Activated CD4-positive, alpha-beta T cell treated with anti-CD3 and anti-CD28 coated beads for 4 hours (primary cell): ENCODE results near the gene AMH.
A peak's percentile ranks its signal among the peaks of the same experiment; 100 is the strongest.

Experiments
- DNase-seq, 2 donors: peaks; one replicate each; pipeline ENCODE4 v3.0.0-alpha.2; 2020

The AMH gene

DNA sequence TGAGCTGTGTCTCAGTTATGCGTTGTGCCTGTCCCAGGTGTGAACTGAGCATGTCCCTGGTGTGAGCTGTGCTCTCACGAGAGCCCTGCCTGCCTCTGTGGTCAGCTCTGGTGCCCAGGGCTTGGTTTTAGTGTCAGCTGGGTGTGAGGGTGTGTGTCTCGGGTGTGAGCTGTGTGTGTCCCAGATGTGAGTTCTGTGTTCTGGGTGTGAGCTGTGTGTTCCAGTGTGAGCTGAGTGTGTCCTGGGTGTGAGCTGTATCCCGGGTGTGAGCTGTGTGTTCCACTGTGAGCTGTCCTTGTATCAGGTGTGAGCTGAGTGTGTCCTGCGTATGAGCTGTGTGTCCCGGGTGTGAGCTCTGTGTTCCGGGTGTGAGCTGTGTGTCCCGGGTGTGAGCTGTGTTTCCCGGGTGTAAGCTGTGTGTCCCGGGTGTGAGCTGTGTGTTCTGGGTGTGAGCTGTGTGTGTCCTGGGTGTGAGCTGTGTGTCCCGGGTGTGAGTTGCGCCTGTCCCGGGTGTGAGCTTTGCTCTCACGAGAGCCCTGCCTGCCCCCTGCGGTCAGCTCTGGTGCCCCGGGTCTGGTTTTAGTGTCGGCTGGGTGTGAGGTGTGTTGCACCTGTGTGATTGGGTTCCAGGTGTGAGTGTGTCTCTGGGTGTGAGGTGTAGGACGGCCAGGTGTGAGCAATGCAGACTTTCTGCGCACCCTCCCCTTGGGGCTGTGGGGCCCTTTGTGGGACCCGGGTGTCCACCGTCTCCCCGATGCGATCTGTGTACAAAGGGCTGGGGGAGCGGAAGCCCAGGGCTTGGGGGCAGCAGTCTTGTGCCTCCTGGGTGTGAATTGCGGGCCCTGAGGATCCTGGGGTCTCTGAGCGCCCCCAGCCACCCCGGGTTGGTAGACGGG is 39.9 kb downstream of the AMH start:
- no peak for DNase-seq

DNA sequence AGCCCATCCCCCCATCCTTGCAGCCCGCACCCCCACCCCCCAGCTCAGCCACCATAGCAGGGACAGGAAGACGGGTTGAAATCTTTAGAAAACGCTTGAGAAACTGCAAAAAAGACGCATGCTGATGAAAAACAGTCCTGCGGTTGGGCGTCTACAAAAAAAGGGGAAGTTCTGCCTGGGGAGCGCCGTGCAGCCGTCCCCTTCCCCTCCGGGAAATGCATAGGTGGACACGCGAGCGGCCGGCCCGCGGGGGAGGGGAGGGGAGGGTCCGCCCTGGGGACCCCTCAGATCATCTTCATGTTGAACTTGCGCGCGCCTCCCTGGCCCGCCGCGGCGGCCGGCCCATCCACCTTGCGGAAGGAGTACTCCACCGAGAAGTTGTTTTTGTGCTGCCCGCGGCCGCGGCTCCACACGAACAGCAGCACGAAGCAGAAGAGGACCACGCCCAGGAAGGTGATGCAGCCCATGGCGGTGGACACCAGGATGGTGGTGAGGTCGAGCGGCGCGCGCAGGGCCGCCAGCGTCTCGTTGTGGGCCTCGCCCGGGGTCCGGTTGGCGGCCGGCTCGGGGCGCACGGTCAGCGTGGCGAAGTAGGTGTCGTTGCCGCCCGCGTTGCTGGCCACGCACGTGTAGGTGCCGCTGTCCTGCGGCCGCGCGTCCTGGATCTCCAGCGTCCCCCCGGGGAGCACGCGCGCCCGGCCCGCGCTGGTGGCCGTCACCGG is 40.8 kb downstream of the AMH start:
- peak; percentile 22 to 43 for DNase-seq

DNA sequence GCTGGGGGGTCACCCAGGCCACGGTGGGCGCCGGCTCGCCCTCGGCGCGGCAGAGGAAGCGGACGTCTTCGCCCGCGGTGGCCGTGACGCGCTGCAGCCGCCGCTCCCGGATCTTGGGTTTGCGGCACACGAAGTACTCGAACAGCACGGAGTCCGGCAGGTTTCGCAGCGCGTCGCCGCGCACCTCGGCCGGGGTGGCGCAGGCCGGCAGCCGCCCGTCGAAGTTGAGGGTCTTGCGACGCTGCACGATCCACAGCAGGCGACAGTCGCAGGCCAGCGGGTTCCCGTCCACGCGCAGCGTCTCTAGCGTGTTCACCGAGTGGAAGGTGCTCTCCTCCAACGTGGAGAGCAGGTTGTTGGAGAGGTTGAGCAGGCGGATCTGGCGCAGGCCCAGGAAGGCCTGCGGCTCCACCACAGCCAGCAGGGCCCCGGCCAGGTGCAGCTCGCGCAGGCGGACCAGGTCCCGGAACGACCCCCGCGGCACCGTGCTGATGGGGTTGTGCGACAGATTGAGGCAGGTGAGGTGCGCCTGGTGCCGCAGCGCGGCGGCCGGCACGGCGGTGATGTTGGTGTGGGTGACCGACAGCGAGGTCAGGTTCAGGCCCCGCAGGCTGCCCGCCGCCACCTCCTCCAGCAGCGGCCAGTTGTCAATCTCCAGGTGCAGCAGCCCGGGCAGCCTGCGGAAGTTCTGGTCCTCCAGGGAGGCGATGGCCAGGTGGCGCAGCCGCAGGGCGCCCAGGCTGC is 41.5 kb downstream of the AMH start:
- no peak for DNase-seq

DNA sequence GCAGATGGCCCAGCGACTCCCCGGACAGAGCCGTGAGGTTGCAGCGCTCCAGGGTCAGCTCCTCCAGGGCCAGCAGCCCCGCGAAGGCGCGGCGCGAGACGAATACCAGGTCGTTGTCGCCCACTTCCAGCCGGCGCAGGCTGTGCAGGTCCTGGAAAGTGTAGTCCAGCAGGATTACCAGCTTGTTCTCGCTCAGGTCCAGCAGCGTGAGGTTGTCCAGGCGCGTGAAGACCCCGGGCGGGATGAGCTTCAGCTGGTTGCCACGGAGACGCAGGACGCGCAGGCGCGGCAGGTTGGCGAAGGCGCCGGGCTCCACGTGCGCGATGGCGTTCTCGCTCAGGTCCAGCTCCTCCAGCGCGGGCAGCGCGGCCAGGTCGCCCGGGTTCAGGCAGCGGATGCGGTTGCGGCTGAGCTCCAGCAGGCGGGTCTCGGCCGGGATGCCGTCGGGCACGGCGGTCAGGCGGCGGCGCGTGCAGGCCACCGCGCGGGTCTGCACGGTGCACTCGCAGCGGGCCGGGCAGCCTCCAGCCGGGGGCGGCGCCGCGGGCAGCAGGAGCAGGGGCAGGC is 42.1 kb downstream of the AMH start:
- no peak for DNase-seq

DNA sequence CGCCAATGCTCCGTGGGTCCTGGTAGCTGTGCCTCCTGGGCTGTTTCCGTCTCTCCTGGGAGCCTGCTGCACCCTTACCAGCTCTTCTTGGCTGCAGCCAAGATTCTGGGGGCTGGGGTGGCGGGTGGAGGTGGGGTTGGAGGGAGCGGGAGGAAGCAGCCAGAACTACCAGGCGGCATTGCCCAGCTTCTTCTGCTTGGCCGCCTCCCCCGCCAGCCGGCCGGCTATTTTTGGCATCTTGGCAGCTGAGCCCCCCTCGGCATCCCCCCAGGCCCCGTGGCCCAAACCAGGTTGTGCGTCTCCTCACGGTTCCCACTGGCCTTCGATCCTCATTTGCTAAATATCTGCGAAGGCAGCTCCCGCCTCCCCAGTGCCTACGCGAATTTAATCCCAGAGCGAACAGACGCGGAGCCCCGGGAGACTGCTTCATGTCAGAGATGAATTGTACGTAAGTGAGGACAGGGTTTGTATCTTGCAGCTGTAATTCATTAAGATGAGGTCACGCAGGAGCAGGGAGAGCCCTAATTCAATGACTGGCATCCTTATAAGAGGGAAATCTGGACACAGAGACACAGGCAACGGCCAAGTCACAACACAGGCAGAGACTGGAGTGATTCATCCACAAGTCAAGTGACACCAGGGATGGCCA is 45.7 kb downstream of the AMH start:
- no peak for DNase-seq

DNA sequence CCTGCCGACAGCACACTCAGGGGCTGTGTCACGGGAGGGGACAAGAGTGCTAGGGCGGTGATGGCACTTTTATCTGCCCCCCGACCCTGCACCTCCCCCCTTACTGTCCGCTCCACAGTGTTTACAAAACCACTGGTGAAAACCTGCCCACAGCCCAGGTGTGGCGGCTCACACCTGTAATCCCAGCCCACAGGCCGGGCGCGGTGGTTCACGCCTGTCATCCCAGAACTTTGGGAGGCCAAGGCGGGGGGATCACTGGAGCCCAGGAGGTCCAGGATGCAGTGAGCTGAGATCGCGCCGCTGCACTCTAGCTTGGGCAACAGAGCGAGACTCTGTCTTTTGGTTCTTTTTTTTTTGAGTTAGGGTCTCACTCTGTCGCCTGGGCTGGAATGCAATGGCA is 47.0 kb downstream of the AMH start:
- DNase-seq = no peak

DNA sequence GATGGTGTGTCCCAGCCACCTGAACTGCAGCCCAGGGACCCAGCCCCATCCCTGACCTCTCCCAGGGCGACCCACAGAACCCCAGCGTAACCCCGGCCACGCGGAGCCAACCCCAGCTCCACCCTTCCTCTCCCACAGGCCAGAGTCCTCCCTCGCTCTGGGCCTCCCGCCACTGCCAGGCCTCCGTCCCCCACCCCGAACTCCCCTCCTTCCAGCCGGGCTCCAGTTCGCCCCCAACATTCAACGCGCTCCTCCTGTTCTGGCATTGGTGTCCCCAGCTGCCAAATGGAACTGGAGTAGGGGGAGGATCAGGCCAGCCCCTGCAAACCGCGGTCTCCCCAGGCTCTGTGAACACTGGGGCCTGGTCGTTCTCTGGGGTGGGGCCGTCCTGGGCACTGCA is 51.4 kb downstream of the AMH start:
- DNase-seq = no peak
